HFFc6 (cell line): Measurements from ENCODE around the gene ZNF611. TPM values are rescaled to one million over a fixed set of nuclear protein-coding genes. Genes with fewer than 3 reads are reported as not detected.
"Not testable (repeated sequence)": the region's sequence is repeated elsewhere in the genome, so short reads cannot be mapped to it uniquely, and the experiment has no call there.

Experiments
- DNase-seq: peaks from one replicate; pipeline ENCODE4 v3.0.0-alpha.2; 2018
- H3K27ac Mint-ChIP-seq: 2 replicates; pipeline ENCODE4 v1.8.0; 2020; ENCODE audit warnings: mild to moderate bottlenecking, mixed read lengths
- H3K27me3 Mint-ChIP-seq: 2 replicates; pipeline ENCODE4 v1.8.0; 2021; ENCODE audit warnings: mild to moderate bottlenecking, moderate library complexity, mixed read lengths; ENCODE audit not compliant: insufficient read depth
- H3K36me3 Mint-ChIP-seq: 2 replicates; pipeline ENCODE4 v1.8.0; 2021; ENCODE audit warnings: low read depth, mixed read lengths
- H3K4me1 Mint-ChIP-seq: 2 replicates; pipeline ENCODE4 v1.8.0; 2020; ENCODE audit warnings: low read depth, mixed read lengths
- H3K4me3 Mint-ChIP-seq: 2 replicates; pipeline ENCODE4 v1.8.0; 2020; ENCODE audit warnings: mild to moderate bottlenecking, moderate library complexity, mixed read lengths
- H3K9me3 Mint-ChIP-seq: 2 replicates; pipeline ENCODE4 v1.8.0; 2020; ENCODE audit warnings: mild to moderate bottlenecking, mixed read lengths
- total RNA-seq, 6 experiments: library from RNA; stranded (reverse); fragmentation: NEBNext Ultra II Directional; extraction: Animal tissue kit (Norgen Biotek cat#: 25700); gene quantifications; 2 replicates in 1 of 6; 3 replicates in 5 of 6; pipeline ENCODE4 v1.2.3, GENCODE V29; 2021
- TF ChIP-seq, protein P1 (sequence below): fragments of 200-600 bp; sonication (generic); IDR thresholded peaks from 2 replicates; pipeline ENCODE4 v1.5.0; 2021; ENCODE audit warnings: antibody characterized with exemption, mild to moderate bottlenecking

The ZNF611 gene
- total RNA-seq, 6 experiments from 2014 or later: 11.3 to 15.0 (median 13.5) TPM

- Mint-ChIP-seq H3K9me3 (no peaks in the 10 kb centered on the region; the same call in 1 of the 2 replicates), H3K4me3 (peak overlapping the region; percentile 97), H3K4me1 (peaks cover 32% of the 10 kb centered on the region), H3K27me3 (peaks cover 1% of the 10 kb centered on the region), H3K36me3 (peaks cover 34% of the 10 kb centered on the region; the same call in 1 of the 2 replicates), H3K27ac (peak overlapping the region; percentile 13; the same call in 1 of the 2 replicates)
- TF ChIP-seq, protein P1, sequence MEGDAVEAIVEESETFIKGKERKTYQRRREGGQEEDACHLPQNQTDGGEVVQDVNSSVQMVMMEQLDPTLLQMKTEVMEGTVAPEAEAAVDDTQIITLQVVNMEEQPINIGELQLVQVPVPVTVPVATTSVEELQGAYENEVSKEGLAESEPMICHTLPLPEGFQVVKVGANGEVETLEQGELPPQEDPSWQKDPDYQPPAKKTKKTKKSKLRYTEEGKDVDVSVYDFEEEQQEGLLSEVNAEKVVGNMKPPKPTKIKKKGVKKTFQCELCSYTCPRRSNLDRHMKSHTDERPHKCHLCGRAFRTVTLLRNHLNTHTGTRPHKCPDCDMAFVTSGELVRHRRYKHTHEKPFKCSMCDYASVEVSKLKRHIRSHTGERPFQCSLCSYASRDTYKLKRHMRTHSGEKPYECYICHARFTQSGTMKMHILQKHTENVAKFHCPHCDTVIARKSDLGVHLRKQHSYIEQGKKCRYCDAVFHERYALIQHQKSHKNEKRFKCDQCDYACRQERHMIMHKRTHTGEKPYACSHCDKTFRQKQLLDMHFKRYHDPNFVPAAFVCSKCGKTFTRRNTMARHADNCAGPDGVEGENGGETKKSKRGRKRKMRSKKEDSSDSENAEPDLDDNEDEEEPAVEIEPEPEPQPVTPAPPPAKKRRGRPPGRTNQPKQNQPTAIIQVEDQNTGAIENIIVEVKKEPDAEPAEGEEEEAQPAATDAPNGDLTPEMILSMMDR: no peak
- no peak for DNase-seq
Observed at GRCh38 chr19:52688335-52688734, 46.5 kb downstream of the ZNF611 start.

- TF ChIP-seq, protein P1: no peak
- Mint-ChIP-seq H3K27me3 (peaks cover 1% of the 10 kb centered on the region), H3K9me3 (no peaks in the 10 kb centered on the region; the same call in 1 of the 2 replicates), H3K27ac (no peak overlapping the region), H3K4me1 (peaks cover 32% of the 10 kb centered on the region), H3K4me3 (no peak overlapping the region), H3K36me3 (peaks cover 36% of the 10 kb centered on the region; the same call in 1 of the 2 replicates)
- no peak for DNase-seq
Observed at GRCh38 chr19:52687684-52688083, 47.2 kb downstream of the ZNF611 start.

DNA sequence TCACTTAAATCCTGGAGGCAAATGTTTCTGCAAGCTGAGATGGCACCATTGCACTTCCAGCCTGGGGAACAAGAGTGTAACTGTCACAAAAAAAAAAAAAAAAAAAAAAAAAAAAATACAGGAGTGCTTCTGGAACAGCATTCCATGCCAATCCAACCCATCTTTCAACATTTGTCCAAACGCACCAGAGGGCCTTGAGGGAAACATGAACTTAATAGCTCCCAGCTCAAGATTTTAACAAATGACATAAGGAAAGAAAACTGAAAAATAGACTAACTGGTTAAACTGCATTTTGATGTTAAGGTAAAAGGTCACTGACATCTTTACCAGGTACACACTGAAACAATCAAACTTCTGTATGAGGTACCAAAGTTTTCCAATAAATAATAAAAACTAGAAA is 49.0 kb downstream of the ZNF611 start:
- TF ChIP-seq, protein P1: no peak
- H3K4me1 Mint-ChIP-seq: peaks cover 29% of the 10 kb centered on the region
- peaks cover 1% of the 10 kb centered on the region for H3K27me3 Mint-ChIP-seq
- H3K27ac Mint-ChIP-seq: no peak overlapping the region
- H3K9me3 Mint-ChIP-seq: no peaks in the 10 kb centered on the region
- H3K4me3 Mint-ChIP-seq: no peak overlapping the region
- peaks cover 38% of the 10 kb centered on the region; the same call in 1 of the 2 replicates for H3K36me3 Mint-ChIP-seq
- DNase-seq: no peak

DNA sequence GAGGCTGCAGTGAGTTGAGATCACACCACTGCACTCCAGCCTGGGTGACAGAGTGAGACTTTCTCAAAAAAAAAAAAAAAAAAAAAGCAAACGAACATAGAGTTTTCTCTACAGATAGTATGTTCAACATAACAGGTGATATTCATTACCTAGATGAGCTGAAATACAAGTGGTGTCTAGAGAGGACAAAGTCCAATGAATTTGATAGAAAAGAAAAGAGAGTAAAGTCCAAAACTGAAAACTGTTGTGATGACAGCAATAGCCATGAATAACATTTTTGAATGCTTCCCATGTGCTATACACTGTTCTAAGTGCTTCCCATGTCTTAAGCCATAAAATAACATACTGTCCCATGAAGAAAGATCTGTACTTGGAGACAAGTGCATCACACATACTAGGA is 53.6 kb downstream of the ZNF611 start:
- Mint-ChIP-seq H3K36me3 (peaks cover 51% of the 10 kb centered on the region), H3K27ac (peak overlapping the region; percentile 42; the same call in 1 of the 2 replicates), H3K4me1 (peaks cover 15% of the 10 kb centered on the region)
- not testable (repeated sequence) for H3K4me3 Mint-ChIP-seq, H3K27me3 Mint-ChIP-seq, DNase-seq, H3K9me3 Mint-ChIP-seq

DNA sequence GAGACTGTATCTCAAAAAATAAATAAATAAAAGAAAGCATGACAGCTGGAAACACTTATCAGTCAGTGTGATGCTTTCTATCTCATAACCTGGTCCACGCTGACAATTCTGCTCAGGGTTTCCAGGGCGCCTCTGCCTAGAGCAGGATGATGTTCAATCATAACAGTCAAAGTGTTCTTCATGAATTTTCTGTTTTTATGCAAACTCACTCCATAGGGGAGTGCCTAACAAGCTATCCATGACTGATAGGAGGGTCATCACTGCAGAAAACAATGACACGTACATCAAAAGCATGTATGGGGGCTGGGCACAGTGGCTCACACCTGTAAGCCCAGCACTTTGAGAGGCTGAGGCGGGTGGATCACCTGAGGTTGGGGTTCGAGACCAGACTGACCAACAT is 55.2 kb downstream of the ZNF611 start:
- Mint-ChIP-seq H3K27ac (peak overlapping the region; percentile 61; the same call in 1 of the 2 replicates), H3K4me3 (no peak overlapping the region), H3K27me3 (no peaks in the 10 kb centered on the region), H3K9me3 (peaks cover 13% of the 10 kb centered on the region; the same call in 1 of the 2 replicates), H3K36me3 (peaks cover 56% of the 10 kb centered on the region), H3K4me1 (peaks cover 24% of the 10 kb centered on the region)
- no peak for DNase-seq
- TF ChIP-seq, protein P1: no peak

GRCh38 chr19:52675239-52675638 is 59.6 kb downstream of the ZNF611 start:
- not testable (repeated sequence) for H3K27ac Mint-ChIP-seq, DNase-seq, H3K4me3 Mint-ChIP-seq, H3K27me3 Mint-ChIP-seq
- Mint-ChIP-seq H3K36me3 (peaks cover 56% of the 10 kb centered on the region), H3K9me3 (peaks cover 13% of the 10 kb centered on the region; the same call in 1 of the 2 replicates), H3K4me1 (peaks cover 16% of the 10 kb centered on the region)

DNA sequence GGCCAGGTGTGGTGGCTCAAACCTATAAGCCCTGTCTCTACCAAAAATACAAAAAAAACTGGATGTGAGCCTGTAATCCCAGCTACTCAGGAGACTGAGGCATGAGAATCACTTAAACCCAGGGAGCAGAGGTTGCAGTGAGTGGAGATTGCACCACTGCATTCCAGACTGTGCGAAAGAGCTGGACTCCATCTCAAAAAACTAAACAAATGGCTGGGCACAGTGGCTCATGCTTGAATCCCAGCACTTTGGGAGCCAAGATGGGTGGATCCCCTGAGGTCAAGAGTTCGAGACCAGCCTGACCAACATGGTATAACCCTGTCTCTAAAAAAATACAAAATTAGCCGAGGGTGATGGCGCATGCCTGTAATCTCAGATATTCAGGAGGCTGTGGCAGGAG is 61.8 kb downstream of the ZNF611 start:
- peaks cover 49% of the 10 kb centered on the region for H3K36me3 Mint-ChIP-seq
- no peak for DNase-seq

More for the DNA sequence above, 61.8 kb downstream of the ZNF611 start:
- Mint-ChIP-seq H3K27me3 (no peaks in the 10 kb centered on the region), H3K27ac (no peak overlapping the region), H3K9me3 (peaks cover 13% of the 10 kb centered on the region; the same call in 1 of the 2 replicates), H3K4me1 (peaks cover 9% of the 10 kb centered on the region; the same call in 1 of the 2 replicates), H3K4me3 (no peak overlapping the region)
- TF ChIP-seq, protein P1: no peak
